GM10266 (cell line): Measurements from ENCODE around the gene RNF224.

Source experiments
- DNase-seq: peaks from one replicate; pipeline ENCODE4 v3.0.0; 2012; ENCODE audit errors: extremely low spot score
- TF ChIP-seq, protein P1 (sequence below): IDR thresholded peaks from 2 replicates; pipeline ENCODE4 v1.5.1; 2012; ENCODE audit warnings: mild to moderate bottlenecking, low read depth; ENCODE audit not compliant: control insufficient read depth, insufficient read depth; ENCODE audit errors: missing control alignments

RNF224 gene

GRCh38 chr9:137215196-137215986, 11.9 kb upstream of the RNF224 start:
- DNase-seq, result no peak
- TF ChIP-seq, protein P1, sequence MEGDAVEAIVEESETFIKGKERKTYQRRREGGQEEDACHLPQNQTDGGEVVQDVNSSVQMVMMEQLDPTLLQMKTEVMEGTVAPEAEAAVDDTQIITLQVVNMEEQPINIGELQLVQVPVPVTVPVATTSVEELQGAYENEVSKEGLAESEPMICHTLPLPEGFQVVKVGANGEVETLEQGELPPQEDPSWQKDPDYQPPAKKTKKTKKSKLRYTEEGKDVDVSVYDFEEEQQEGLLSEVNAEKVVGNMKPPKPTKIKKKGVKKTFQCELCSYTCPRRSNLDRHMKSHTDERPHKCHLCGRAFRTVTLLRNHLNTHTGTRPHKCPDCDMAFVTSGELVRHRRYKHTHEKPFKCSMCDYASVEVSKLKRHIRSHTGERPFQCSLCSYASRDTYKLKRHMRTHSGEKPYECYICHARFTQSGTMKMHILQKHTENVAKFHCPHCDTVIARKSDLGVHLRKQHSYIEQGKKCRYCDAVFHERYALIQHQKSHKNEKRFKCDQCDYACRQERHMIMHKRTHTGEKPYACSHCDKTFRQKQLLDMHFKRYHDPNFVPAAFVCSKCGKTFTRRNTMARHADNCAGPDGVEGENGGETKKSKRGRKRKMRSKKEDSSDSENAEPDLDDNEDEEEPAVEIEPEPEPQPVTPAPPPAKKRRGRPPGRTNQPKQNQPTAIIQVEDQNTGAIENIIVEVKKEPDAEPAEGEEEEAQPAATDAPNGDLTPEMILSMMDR, result no peak

DNA sequence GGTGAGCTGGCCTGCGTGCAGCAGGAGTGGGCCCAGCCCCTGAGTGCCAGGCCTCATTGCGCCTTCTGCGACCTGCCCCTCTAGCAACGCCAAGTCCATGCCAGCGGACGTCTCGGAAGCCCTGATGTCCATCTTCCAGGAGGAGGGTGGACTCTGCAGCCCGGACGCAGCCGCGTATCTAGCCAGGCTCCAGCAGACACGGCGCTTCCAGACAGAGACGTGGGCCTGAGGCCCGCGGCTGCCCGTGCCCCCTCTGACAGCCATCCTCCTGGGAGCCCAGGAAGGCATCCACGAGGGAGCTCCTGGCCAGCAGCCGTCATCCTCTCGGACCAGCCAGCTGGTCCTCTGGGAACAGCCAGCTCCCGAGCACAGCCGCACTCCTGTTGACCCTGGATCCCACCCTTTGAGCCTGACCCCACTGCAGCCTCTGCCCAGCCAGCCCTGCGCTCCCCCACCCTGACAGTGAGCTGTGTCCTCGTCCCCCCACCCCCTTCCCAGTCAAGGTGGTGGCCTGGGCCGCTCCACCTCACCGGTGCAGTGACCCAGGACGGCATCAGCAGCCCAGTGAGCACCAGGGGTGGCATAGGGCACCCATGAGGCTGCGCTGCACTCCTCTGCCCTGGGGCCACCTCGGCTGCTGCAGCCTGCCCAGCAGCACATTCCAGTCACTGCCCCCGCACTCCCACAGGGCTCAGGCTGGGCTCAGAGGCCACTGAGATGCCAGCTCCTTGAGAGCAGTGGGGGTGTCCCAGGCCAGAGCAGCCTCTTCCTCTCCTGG, 10.9 kb upstream of the RNF224 start:
- TF ChIP-seq, protein P1, result no peak
- DNase-seq, result no peak

- no peak for DNase-seq
- TF ChIP-seq, protein P1, result no peak
Observed at GRCh38 chr9:137217276-137218211, 9.8 kb upstream of the RNF224 start.

GRCh38 chr9:137218212-137218753, 9.0 kb upstream of the RNF224 start:
- DNase-seq, result no peak
- TF ChIP-seq, protein P1, result no peak

DNA sequence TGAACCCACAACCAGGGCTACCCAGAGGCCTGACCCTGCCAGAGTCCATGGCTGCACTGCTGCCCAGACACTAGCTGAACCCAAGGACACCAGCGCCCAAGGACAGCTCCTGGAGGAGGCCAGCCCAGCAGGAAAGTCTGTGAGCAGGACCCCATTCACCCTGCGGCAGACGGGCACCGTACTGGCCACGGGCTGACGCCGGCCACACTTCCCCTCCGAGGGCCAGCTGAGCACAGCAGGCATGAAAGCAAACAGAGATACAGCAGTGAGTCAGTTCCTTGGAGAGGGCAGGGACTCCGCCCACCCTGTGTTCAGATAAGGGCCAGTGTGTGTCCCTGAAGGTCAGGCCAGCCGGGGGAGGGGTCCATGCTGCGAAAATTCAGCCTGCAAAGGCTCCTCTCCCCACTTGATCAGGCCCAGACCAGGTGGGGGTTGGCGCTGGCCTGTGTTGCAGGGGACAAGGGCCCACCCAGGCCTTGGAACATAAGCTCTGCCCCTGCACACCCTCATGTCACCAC, 8.5 kb upstream of the RNF224 start:
- no peak for DNase-seq
- TF ChIP-seq, protein P1, result no peak

- DNase-seq, result no peak
- TF ChIP-seq, protein P1, result no peak
Observed at GRCh38 chr9:137219757-137220316, 7.5 kb upstream of the RNF224 start.
